OCI-LY3 (cell line): Measurements from ENCODE around the gene LTBP3.
"Not testable (repeated sequence)": the region's sequence is repeated elsewhere in the genome, so short reads cannot be mapped to it uniquely, and the experiment has no call there.

Source experiments
- H2AFZ ChIP-seq: fragments of 200-600, 300-600 bp; shearing (Covaris generic); 2 replicates; pipeline ENCODE4 v1.6.0; 2014; ENCODE audit warnings: antibody characterized with exemption, low read depth, low read length
- H3K27ac ChIP-seq: fragments of 200-600, 300-600 bp; sonication (generic); 2 replicates; pipeline ENCODE4 v1.5.1; 2014; ENCODE audit warnings: mild to moderate bottlenecking, low read length, moderate library complexity, mixed read lengths
- H3K27me3 ChIP-seq: fragments of 200-600, 300-600 bp; sonication (generic); 2 replicates; pipeline ENCODE4 v1.6.1; 2014; ENCODE audit warnings: low read depth, low read length, mixed read lengths
- H3K36me3 ChIP-seq: fragments of 200-600, 300-600 bp; sonication (generic); replicated peaks from 2 replicates; pipeline ENCODE3; 2014; ENCODE audit warnings: low read depth, low read length, mixed read lengths
- H3K4me1 ChIP-seq: fragments of 300-600, 200-600 bp; sonication (generic); 2 replicates; pipeline ENCODE4 v1.6.1; 2014; ENCODE audit warnings: low read length, mixed read lengths
- H3K4me2 ChIP-seq: fragments of 200-600, 300-600 bp; sonication (generic); 2 replicates; pipeline ENCODE4 v1.6.1; 2014; ENCODE audit warnings: low read length, mixed read lengths
- H3K4me3 ChIP-seq: fragments of 300-600, 200-600 bp; sonication (generic); 2 replicates; pipeline ENCODE4 v1.5.1; 2014; ENCODE audit warnings: antibody characterized with exemption, mild to moderate bottlenecking, low read length, moderate library complexity
- H3K79me2 ChIP-seq: fragments of 300-600, 200-600 bp; shearing (Covaris generic); 2 replicates; pipeline ENCODE4 v1.6.1; 2014; ENCODE audit warnings: mild to moderate bottlenecking, low read length, mixed read lengths
- H3K9ac ChIP-seq: fragments of 300-600, 200-600 bp; shearing (Covaris generic); 2 replicates; pipeline ENCODE4 v1.6.0; 2014; ENCODE audit warnings: mild to moderate bottlenecking, low read length, moderate library complexity
- H3K9me3 ChIP-seq: fragments of 200-600, 300-600 bp; shearing (Covaris generic); 2 replicates; pipeline ENCODE4 v1.6.1; 2014; ENCODE audit warnings: low read length, mixed read lengths; ENCODE audit not compliant: insufficient read depth
- H4K20me1 ChIP-seq: fragments of 200-600, 300-600 bp; sonication (generic); 2 replicates; pipeline ENCODE4 v1.6.1; 2016; ENCODE audit warnings: low read length, mixed read lengths; ENCODE audit not compliant: insufficient read depth
- EZH2phosphoT487 ChIP-seq: fragments of 200-600 bp; shearing (Covaris generic); IDR thresholded peaks from 2 replicates; pipeline ENCODE4 v1.6.1; 2018; ENCODE audit warnings: antibody characterized with exemption, mixed run types, low read depth
- TF ChIP-seq, protein P1 (sequence below): fragments of 200-600, 300-600 bp; sonication (generic); IDR thresholded peaks from 2 replicates; pipeline ENCODE4 v1.5.1; 2014; ENCODE audit warnings: antibody characterized with exemption, low read length, low read depth

The LTBP3 gene

DNA sequence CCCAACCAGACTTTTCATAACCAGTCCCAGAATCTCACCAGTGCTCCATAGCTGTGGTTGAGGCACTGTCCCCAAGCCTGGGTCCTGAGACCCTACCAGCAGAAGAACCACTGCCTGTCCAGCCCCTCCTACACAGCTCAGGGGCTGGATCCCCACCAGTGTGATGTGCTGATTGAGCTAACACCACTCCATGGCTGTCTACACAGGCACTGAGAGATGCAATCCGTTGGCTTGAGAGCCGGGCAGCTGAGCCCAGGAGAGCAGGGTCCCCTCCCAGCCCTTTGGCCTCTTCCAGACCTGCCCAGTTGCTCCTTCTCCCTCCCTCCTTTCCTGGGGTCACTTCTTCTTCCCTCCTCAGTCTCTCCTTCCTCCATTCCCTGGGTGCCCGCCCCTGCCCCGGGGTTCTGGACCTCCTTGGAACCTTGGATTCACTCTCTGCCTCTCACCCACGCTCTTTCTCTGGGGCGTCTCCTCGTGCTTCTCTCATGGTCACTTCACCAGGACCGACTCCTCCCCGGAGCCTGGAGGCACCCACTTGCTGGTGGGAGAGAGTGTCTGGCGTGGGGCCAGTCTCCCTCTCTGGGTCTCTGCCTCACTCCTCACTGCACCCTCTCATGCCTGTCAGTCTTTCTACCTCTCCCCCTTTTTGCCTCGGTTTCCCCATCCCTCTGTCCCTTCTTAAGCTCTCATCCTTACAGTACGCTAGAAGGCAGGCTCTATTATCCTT, 34.0 kb downstream of the LTBP3 start:
- H3K36me3 ChIP-seq: peaks cover 16% of the 10 kb centered on the region
- peaks cover 15% of the 10 kb centered on the region for H3K79me2 ChIP-seq
- H3K27ac ChIP-seq: peak overlapping the region; percentile 55
- H4K20me1 ChIP-seq: 0 out of 2 replicates have a peak, but pooled peaks cover 3% of the 10 kb centered on the region
- TF ChIP-seq EZH2phosphoT487: no peak
- TF ChIP-seq, protein P1, sequence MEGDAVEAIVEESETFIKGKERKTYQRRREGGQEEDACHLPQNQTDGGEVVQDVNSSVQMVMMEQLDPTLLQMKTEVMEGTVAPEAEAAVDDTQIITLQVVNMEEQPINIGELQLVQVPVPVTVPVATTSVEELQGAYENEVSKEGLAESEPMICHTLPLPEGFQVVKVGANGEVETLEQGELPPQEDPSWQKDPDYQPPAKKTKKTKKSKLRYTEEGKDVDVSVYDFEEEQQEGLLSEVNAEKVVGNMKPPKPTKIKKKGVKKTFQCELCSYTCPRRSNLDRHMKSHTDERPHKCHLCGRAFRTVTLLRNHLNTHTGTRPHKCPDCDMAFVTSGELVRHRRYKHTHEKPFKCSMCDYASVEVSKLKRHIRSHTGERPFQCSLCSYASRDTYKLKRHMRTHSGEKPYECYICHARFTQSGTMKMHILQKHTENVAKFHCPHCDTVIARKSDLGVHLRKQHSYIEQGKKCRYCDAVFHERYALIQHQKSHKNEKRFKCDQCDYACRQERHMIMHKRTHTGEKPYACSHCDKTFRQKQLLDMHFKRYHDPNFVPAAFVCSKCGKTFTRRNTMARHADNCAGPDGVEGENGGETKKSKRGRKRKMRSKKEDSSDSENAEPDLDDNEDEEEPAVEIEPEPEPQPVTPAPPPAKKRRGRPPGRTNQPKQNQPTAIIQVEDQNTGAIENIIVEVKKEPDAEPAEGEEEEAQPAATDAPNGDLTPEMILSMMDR: no peak
- H3K4me1 ChIP-seq: peaks cover 37% of the 10 kb centered on the region
- no peak overlapping the region for H2AFZ ChIP-seq
- H3K9ac ChIP-seq: peak overlapping the region; percentile 39
- peak overlapping the region; percentile 71 for H3K4me3 ChIP-seq
- H3K4me2 ChIP-seq: peak overlapping the region; percentile 88
- H3K27me3 ChIP-seq: no peaks in the 10 kb centered on the region
- no peaks in the 10 kb centered on the region for H3K9me3 ChIP-seq

DNA sequence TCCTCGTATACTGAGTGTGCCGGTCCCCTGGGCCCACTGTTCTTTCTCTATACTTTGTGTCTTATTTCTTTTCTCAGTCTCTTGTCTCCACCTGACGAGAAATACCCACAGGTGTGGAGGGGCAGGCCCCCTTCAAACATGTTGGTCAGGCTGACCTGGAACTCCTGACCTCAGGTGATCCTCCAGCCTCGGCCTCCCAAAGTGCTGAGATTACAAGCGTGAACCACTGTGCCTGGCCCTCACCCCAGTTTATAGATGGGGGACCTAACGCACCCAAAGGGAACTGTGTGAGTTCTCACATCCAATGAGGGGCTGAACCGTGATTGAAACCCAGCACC, 34.6 kb downstream of the LTBP3 start:
- Histone ChIP-seq H3K79me2 (peaks cover 15% of the 10 kb centered on the region), H3K27ac (peak overlapping the region; percentile 55), H3K4me1 (peaks cover 37% of the 10 kb centered on the region), H3K4me3 (peak overlapping the region; percentile 71), H3K36me3 (peaks cover 16% of the 10 kb centered on the region), H3K9ac (peak overlapping the region; percentile 39; the same call in 1 of the 2 replicates), H3K4me2 (peak overlapping the region; percentile 88)
- not testable (repeated sequence) for H4K20me1 ChIP-seq, H3K27me3 ChIP-seq, H3K9me3 ChIP-seq, H2AFZ ChIP-seq

DNA sequence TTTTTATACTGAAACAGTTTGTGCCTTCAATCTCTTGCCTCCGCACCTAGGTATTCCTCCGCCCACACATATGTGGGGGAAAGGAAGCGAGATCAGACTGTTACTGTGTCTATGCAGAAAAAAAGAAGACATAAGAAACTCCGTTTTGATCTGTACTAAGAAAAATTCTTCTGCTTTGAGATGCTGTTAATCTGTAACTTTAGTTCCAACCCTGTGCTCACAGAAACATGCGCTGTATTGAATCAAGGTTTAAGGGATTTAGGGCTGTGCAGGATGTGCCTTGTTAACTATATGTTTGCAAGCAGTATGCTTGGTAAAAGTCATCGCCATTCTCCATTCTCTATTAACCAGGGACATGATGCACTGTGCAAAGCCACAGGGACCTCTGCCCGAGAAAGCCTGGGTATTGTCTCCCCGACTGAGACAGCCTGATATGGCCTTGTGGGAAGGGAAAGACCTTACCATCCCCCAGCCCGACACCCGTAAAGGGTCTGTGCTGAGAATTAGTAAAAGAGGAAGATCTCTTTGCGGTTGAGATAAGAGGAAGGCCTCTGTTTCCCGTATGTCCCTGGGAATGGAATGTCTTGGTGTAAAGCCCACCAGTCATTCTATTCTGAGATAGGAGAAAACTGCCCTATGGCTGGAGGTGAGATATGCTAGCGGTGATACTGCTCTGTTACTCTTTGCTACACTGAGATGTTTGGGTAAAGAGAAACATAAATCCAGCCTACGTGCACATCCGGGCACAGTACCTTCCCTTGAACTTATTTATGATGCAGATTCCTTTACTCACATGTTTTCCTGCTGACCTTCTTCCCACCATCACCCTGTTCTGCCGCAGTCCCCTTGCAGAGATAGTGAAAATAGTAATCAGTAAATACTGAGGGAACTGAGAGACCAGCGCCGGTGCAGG, 35.2 kb downstream of the LTBP3 start:
- Histone ChIP-seq H3K9ac (peak overlapping the region; percentile 39; the same call in 1 of the 2 replicates), H3K79me2 (peaks cover 15% of the 10 kb centered on the region), H3K4me2 (peak overlapping the region; percentile 88), H3K4me1 (peaks cover 37% of the 10 kb centered on the region), H3K36me3 (peaks cover 16% of the 10 kb centered on the region), H3K27ac (peak overlapping the region; percentile 55; the same call in 1 of the 2 replicates), H3K4me3 (peak overlapping the region; percentile 71)
- not testable (repeated sequence) for H2AFZ ChIP-seq, H4K20me1 ChIP-seq, H3K27me3 ChIP-seq, H3K9me3 ChIP-seq

DNA sequence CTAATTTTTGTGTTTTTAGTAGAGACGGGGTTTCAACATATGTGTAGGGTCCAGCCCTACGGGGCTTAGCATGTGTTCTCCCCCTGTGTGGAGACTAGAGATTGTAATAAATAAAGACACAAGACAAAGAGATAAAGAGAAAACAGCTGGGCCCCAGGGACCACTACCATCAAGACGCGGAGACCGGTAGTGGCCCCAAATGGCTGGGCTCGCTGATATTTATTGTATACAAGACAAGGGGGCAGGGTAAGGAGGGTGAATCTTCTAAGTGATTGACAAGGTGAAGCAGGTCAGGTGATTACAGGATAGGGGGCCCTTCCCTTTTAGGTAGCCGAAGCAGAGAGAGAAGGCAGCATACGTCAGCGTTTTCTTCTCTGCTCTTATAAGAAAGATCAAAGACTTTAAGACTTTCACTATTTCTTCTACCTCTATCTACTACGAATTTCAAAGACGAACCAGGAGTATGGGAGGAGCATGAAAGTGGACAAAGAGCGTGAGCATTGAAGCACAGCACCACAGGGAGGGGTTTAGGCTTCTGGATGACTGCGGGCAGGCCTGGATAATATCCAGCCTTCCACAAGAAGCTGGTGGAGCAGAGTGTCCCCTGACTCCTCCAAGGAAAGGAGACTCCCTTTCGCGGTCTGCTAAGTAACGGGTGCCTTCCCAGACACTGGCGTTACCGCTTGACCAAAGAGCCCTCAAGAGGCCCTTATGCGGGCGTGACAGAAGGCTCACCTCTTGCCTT, 36.2 kb downstream of the LTBP3 start:
- not testable (repeated sequence) for H3K9ac ChIP-seq, H3K9me3 ChIP-seq

DNA sequence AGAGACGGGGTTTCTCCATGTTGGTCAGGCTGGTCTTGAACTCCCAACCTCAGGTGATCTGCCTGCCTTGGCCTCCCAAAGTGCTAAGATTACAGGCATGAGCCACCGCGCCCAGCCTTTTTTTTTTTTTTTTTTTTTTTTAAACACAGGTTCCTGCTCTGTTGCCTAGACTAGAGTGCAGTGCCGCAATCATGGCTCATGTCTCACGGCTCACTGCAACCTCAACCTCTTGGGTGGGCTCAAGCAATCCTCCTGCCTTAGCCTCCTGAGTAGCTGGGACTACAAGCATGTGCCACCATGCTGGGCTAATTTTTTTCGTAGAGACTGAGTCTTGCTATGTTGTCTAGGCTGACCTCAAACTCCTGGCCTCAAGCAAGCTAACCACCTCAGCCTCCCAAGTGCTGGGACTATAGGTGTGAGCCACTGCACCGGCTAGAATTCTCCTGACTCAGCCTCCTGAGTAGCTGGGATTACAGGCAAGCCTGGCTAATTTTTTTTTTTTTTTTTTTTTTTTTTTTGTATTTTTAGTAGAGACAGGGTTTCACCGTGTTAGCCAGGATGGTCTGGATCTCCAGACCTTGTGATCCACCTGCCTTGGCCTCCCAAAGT, 39.1 kb downstream of the LTBP3 start:
- H3K4me3 ChIP-seq, H3K9me3 ChIP-seq, H2AFZ ChIP-seq, H3K36me3 ChIP-seq, H3K27me3 ChIP-seq, H3K79me2 ChIP-seq, H3K9ac ChIP-seq, H3K4me2 ChIP-seq, H3K27ac ChIP-seq, H4K20me1 ChIP-seq: not testable (repeated sequence)
- peaks cover 22% of the 10 kb centered on the region for H3K4me1 ChIP-seq

More for the DNA sequence above, 36.2 kb downstream of the LTBP3 start:
- not testable (repeated sequence) for H4K20me1 ChIP-seq, H3K4me3 ChIP-seq, H3K36me3 ChIP-seq, H3K27ac ChIP-seq, H2AFZ ChIP-seq, H3K27me3 ChIP-seq
- peak overlapping the region; percentile 88 for H3K4me2 ChIP-seq
- peaks cover 37% of the 10 kb centered on the region for H3K4me1 ChIP-seq
- H3K79me2 ChIP-seq: peaks cover 15% of the 10 kb centered on the region
